ENCODE results near the gene GPR15. TPM values are rescaled to one million over a fixed set of nuclear protein-coding genes. Genes with fewer than 3 reads are reported as not detected.

GPR15 gene
- total RNA-seq, 2 experiments from 2014 or later, result 8.4 to 9.6 TPM

GRCh38 chr3:98514948-98515347 is 16.8 kb upstream of the GPR15 start:
- Histone ChIP-seq H3K36me3 (ENCODE audit: insufficient read depth, low read length) (peaks cover 78% of the 10 kb centered on the region), H3K4me1 (ENCODE audit: insufficient read depth, low read length) (peaks cover 10% of the 10 kb centered on the region), H3K27ac (ENCODE audit: low read depth in 1 of 2, low read length in 2 of 2) (no peak overlapping the region), H3K4me3 (ENCODE audit: low read length) (no peak overlapping the region), H3K9me3 (ENCODE audit: control insufficient read depth in 1 of 2, insufficient read depth in 1 of 2, low read length in 2 of 2) (no peaks in the 10 kb centered on the region), H3K27me3 (ENCODE audit: control insufficient read depth in 1 of 2, insufficient read depth in 2 of 2, low read length in 2 of 2) (no peaks in the 10 kb centered on the region)
- DNase-seq, result no peak
- intact Hi-C loops (cut with DNase I, micrococcal nuclease), result loop anchor here in 1 of 2 experiments (5.0 to 10.0 kb wide), 2 partner anchors 480 to 693 kb away; partner anchors contain the start of genes CRYBG3 and GABRR3
- no peaks in the 10 kb centered on the region for H3K9me3 Mint-ChIP-seq
- H3K4me3 Mint-ChIP-seq, result no peak overlapping the region
- H3K27me3 Mint-ChIP-seq, result no peaks in the 10 kb centered on the region
- peaks cover 43% of the 10 kb centered on the region for H3K4me1 Mint-ChIP-seq (ENCODE audit: low read depth)
- H3K27ac Mint-ChIP-seq, result no peak overlapping the region
- no peak for ATAC-seq (ENCODE audit: poor library complexity)
- H3K36me3 Mint-ChIP-seq (ENCODE audit: low read depth), result peaks cover 96% of the 10 kb centered on the region
- TF ChIP-seq CTCF (IDR thresholded peaks at IDR 0.05), result no peak
- POLR2A ChIA-PET, result interaction anchor here (0.6 to 1.1 kb wide), 3 partner anchors 43 to 50 kb away, joined by 3 to 5 read pairs (median 3); no protein-coding TSS in a partner anchor
- CTCF ChIA-PET, result no interaction called here

DNA sequence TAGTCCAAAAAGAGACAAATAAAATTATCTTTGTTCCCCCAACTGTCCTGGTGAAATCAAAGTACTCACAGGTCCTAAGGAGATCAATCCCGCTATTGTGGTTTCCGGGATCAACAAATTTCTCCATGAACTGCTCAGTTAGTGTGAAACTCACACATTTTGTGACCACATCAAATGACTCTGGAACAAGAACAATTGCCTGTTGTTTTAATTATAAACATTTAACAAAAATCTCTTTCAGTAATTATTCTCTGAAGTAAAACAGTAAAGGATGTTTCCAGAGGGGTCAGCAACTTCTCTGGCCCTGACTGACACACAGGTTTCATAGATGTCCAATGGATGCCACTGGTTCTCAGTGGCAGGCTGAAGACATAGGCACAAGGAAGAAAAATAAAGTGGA is 13.0 kb upstream of the GPR15 start:
- Histone ChIP-seq H3K4me3 (ENCODE audit: low read length) (no peak overlapping the region), H3K9me3 (ENCODE audit: control insufficient read depth in 1 of 2, insufficient read depth in 1 of 2, low read length in 2 of 2) (no peaks in the 10 kb centered on the region), H3K4me1 (ENCODE audit: insufficient read depth, low read length) (peaks cover 17% of the 10 kb centered on the region), H3K27ac (ENCODE audit: low read depth in 1 of 2, low read length in 2 of 2) (no peak overlapping the region), H3K36me3 (ENCODE audit: insufficient read depth, low read length) (peaks cover 60% of the 10 kb centered on the region), H3K27me3 (ENCODE audit: control insufficient read depth in 1 of 2, insufficient read depth in 2 of 2, low read length in 2 of 2) (no peaks in the 10 kb centered on the region)
- peak overlapping the region; percentile 95 for H3K4me3 Mint-ChIP-seq
- H3K9me3 Mint-ChIP-seq, result no peaks in the 10 kb centered on the region
- no peaks in the 10 kb centered on the region for H3K27me3 Mint-ChIP-seq
- ChIA-PET POLR2A (interaction anchor here (2.2 to 5.9 kb wide), 2 partner anchors 38 to 45 kb away, joined by 7 to 169 read pairs; no protein-coding TSS in a partner anchor), CTCF (no interaction called here)
- H3K4me1 Mint-ChIP-seq (ENCODE audit: low read depth), result peaks cover 68% of the 10 kb centered on the region
- DNase-seq (no peak), ATAC-seq (ENCODE audit: poor library complexity) (no peak)
- H3K36me3 Mint-ChIP-seq (ENCODE audit: low read depth), result peaks cover 85% of the 10 kb centered on the region
- no peak for TF ChIP-seq CTCF (IDR thresholded peaks at IDR 0.05)
- peak overlapping the region; percentile 79 for H3K27ac Mint-ChIP-seq
- intact Hi-C loops (cut with DNase I, micrococcal nuclease), result loop anchor here in 1 of 2 experiments (10.0 kb wide), 1 partner anchor 484 kb away; the partner anchor contains the start of gene GABRR3

DNA sequence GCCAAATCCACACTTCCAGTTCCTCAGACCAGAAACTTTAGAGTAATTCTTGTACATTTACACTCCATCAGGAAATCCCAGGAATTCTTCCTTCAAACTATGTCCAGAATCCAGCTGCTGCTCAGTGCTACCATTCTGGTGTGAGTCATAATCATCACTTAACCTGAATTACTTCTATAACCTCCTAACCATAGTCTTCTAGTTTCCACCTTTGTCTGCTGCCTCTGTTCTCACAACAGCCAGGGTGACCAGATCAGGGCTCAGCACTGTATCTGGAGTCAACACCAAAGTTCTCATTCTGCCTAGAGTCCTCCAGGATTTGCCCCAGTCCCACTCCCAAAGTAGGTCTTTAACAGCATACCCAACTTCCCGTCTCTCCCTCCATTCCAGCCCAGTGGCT is 12.4 kb upstream of the GPR15 start:
- H3K4me3 ChIP-seq (ENCODE audit: low read length), result no peak overlapping the region
- no peaks in the 10 kb centered on the region for H3K27me3 ChIP-seq (ENCODE audit: control insufficient read depth in 1 of 2, insufficient read depth in 2 of 2, low read length in 2 of 2)
- H3K27ac ChIP-seq (ENCODE audit: low read depth in 1 of 2, low read length in 2 of 2), result no peak overlapping the region
- TF ChIP-seq CTCF (IDR thresholded peaks at IDR 0.05), result no peak
- DNase-seq, result no peak
- peaks cover 79% of the 10 kb centered on the region for H3K36me3 Mint-ChIP-seq (ENCODE audit: low read depth)
- H3K36me3 ChIP-seq (ENCODE audit: insufficient read depth, low read length), result peaks cover 60% of the 10 kb centered on the region
- no peaks in the 10 kb centered on the region for H3K27me3 Mint-ChIP-seq
- H3K27ac Mint-ChIP-seq, result peak overlapping the region; percentile 79
- peak overlapping the region; percentile 95 for H3K4me3 Mint-ChIP-seq
- H3K9me3 Mint-ChIP-seq, result no peaks in the 10 kb centered on the region
- peaks cover 68% of the 10 kb centered on the region for H3K4me1 Mint-ChIP-seq (ENCODE audit: low read depth)
- no peak for ATAC-seq (ENCODE audit: poor library complexity)
- POLR2A ChIA-PET, result interaction anchor here (1.3 to 5.9 kb wide), 3 partner anchors 37 to 53 kb away, joined by 4 to 169 read pairs (median 7); no protein-coding TSS in a partner anchor
- CTCF ChIA-PET, result no interaction called here
- intact Hi-C loops (cut with DNase I, micrococcal nuclease), result loop anchor here in 1 of 2 experiments (10.0 kb wide), 1 partner anchor 485 kb away; the partner anchor contains the start of gene GABRR3
- no peaks in the 10 kb centered on the region for H3K9me3 ChIP-seq (ENCODE audit: control insufficient read depth in 1 of 2, insufficient read depth in 1 of 2, low read length in 2 of 2)
- peaks cover 17% of the 10 kb centered on the region for H3K4me1 ChIP-seq (ENCODE audit: insufficient read depth, low read length)
